CD14-positive monocyte (primary cell): Measurements from ENCODE around the gene SART3. TPM values are rescaled to one million over a fixed set of nuclear protein-coding genes. Genes with fewer than 3 reads are reported as not detected.

Source experiments
- DNase-seq, 3 donors: peaks; one replicate each; pipeline ENCODE4 v3.0.0-alpha.2; 2011 to 2022
- H2AFZ ChIP-seq: 2 replicates; pipeline ENCODE4 v1.6.0; 2012; ENCODE audit warnings: mild to moderate bottlenecking, low read depth, low read length, inconsistent platforms; ENCODE audit not compliant: insufficient read depth, poor library complexity, severe bottlenecking
- H3K27ac ChIP-seq, 2 donors: 1 replicate in 1 of 2; 2 replicates in 1 of 2; pipeline ENCODE4 v1.5.1; 2012 to 2013; ENCODE audit warnings: low read length in 2 of 2, control low read depth in 1 of 2, inconsistent platforms in 1 of 2, low read depth in 1 of 2, mild to moderate bottlenecking in 1 of 2
- H3K27me3 ChIP-seq, 2 donors: one replicate each; pipeline versions ENCODE4 v1.6.0 to v1.6.1; 2011 to 2013; ENCODE audit warnings: low read length in 2 of 2; ENCODE audit not compliant: control insufficient read depth in 2 of 2, insufficient read depth in 2 of 2
- H3K36me3 ChIP-seq, 2 donors: replicated peaks in 1 of 2; 1 replicate in 1 of 2; 2 replicates in 1 of 2; pipeline versions ENCODE4 v1.5.1 to v1.6.1; 2012 to 2013; ENCODE audit warnings: low read length in 2 of 2, control low read depth in 1 of 2, inconsistent platforms in 1 of 2, mild to moderate bottlenecking in 1 of 2; ENCODE audit not compliant: insufficient read depth in 2 of 2, control insufficient read depth in 1 of 2
- H3K4me1 ChIP-seq, 2 donors: 1 replicate in 1 of 2; 2 replicates in 1 of 2; pipeline versions ENCODE4 v1.5.1 to v1.6.1; 2012 to 2013; ENCODE audit warnings: low read length in 2 of 2, control low read depth in 1 of 2, inconsistent platforms in 1 of 2, mild to moderate bottlenecking in 1 of 2, moderate library complexity in 1 of 2; ENCODE audit not compliant: insufficient read depth in 2 of 2, control insufficient read depth in 1 of 2
- H3K4me2 ChIP-seq: replicated peaks from 2 replicates; pipeline ENCODE3; 2012; ENCODE audit warnings: low read length, moderate library complexity, mild to moderate bottlenecking; ENCODE audit not compliant: poor library complexity, severe bottlenecking; ENCODE audit errors: extremely low read depth
- H3K4me3 ChIP-seq, 3 experiments: fragments of 200-600 bp in 1 of 3; sonication (generic) in 1 of 3; replicated peaks in 1 of 3; 1 replicate in 2 of 3; 2 replicates in 1 of 3; pipeline ENCODE4 v1.5.1; 2011 to 2013; ENCODE audit warnings: low read length in 3 of 3, mild to moderate bottlenecking in 3 of 3, control low read depth in 2 of 3, low read depth in 2 of 3, inconsistent platforms in 1 of 3, moderate library complexity in 1 of 3
- H3K79me2 ChIP-seq: 2 replicates; pipeline ENCODE4 v1.6.0; 2012; ENCODE audit warnings: mild to moderate bottlenecking, control low read depth, inconsistent platforms, low read length, moderate library complexity; ENCODE audit not compliant: insufficient read depth
- H3K9ac ChIP-seq: 2 replicates; pipeline ENCODE4 v1.6.0; 2017; ENCODE audit warnings: low read length, mild to moderate bottlenecking; ENCODE audit not compliant: insufficient read depth, poor library complexity, severe bottlenecking
- H3K9me3 ChIP-seq, 2 donors: replicated peaks in 1 of 2; 1 replicate in 1 of 2; 2 replicates in 1 of 2; pipeline versions ENCODE4 v1.5.1 to v1.6.1; 2012 to 2013; ENCODE audit warnings: low read length in 2 of 2, control low read depth in 1 of 2; ENCODE audit not compliant: control insufficient read depth in 1 of 2, insufficient read depth in 1 of 2
- H4K20me1 ChIP-seq: 2 replicates; pipeline ENCODE4 v1.6.0; 2012; ENCODE audit warnings: mild to moderate bottlenecking, low read length, control low read depth, moderate library complexity; ENCODE audit not compliant: insufficient read depth
- H3K27ac Mint-ChIP-seq, 7 donors: one replicate each; pipeline ENCODE4 v1.8.0; 2020; ENCODE audit warnings: mild to moderate bottlenecking in 7 of 7, mixed read lengths in 7 of 7, moderate library complexity in 6 of 7, inconsistent platforms in 2 of 7
- H3K27me3 Mint-ChIP-seq, 3 donors: one replicate each; pipeline ENCODE4 v1.8.0; 2021 to 2022; ENCODE audit warnings: low read depth in 3 of 3, mild to moderate bottlenecking in 3 of 3, mixed read lengths in 3 of 3, moderate library complexity in 3 of 3, inconsistent platforms in 1 of 3
- H3K36me3 Mint-ChIP-seq, 2 donors: one replicate each; pipeline ENCODE4 v1.8.0; 2020; ENCODE audit warnings: mixed read lengths in 2 of 2, inconsistent platforms in 1 of 2, mild to moderate bottlenecking in 1 of 2
- H3K4me1 Mint-ChIP-seq: one replicate; pipeline ENCODE4 v1.8.0; 2020; ENCODE audit warnings: mild to moderate bottlenecking, mixed read lengths
- H3K4me3 Mint-ChIP-seq, 2 donors: one replicate each; pipeline ENCODE4 v1.8.0; 2020; ENCODE audit warnings: mild to moderate bottlenecking in 2 of 2, mixed read lengths in 2 of 2, moderate library complexity in 1 of 2
- H3K9me3 Mint-ChIP-seq, 7 donors: one replicate each; pipeline ENCODE4 v1.8.0; 2020 to 2022; ENCODE audit warnings: mixed read lengths in 7 of 7, mild to moderate bottlenecking in 6 of 7, moderate library complexity in 6 of 7, inconsistent platforms in 2 of 7
- WGBS: methylation state at CpG from one replicate; pipeline ENCODE4 v1.1.5; 2013; ENCODE audit warnings: missing lambda C conversion rate; ENCODE audit not compliant: insufficient coverage; 5-methylcytosine and 5-hydroxymethylcytosine counted together
- intact Hi-C, 2 donors: fragments of 100-400 bp; cut with micrococcal nuclease; formaldehyde crosslinking; loops; one replicate each; pipeline versions ENCODE4 v1.15.0 to v1.15.1; 2023
- polyA plus RNA-seq, 3 donors: library from polyadenylated mRNA; depleted of rRNA in 1 of 3; unstranded in 2 of 3; stranded (reverse) in 1 of 3; fragments of 300-500 nt in 2 of 3; fragments of >200 nt in 1 of 3; fragmentation: Illumina TruSeq in 2 of 3; gene quantifications; 1 replicate in 2 of 3; 2 replicates in 1 of 3; pipeline ENCODE4 v1.2.3, GENCODE V29; 2012 to 2021
- TF ChIP-seq, protein P1 (sequence below): fragments of 200-600 bp; IDR thresholded peaks from one replicate; pipeline ENCODE4 v1.8.0; 2022; ENCODE audit warnings: antibody characterized with exemption, mild to moderate bottlenecking

The SART3 gene
- polyA plus RNA-seq, 3 donors: 10.3 to 20.9 (median 20.6) TPM

- H3K4me3 ChIP-seq: peak within 1 kb of the TSS; percentile 84 to 97 (median 92)
- H4K20me1 ChIP-seq: peaks cover 11% of the 10 kb centered on the region
- H3K27me3 ChIP-seq: no peaks in the 10 kb centered on the region
- Mint-ChIP-seq H3K4me1 (peaks cover 53% of the 10 kb centered on the region), H3K27me3 (peaks cover 0 to 2% (median 0%) of the 10 kb centered on the region in 3 donors), H3K36me3 (peaks cover 34 to 45% of the 10 kb centered on the region in 2 donors), H3K27ac (peak within 1 kb of the TSS; percentile 98 to 100 (median 100)), H3K9me3 (no peaks in the 10 kb centered on the region), H3K4me3 (peak within 1 kb of the TSS; percentile 100)
- H3K79me2 ChIP-seq: peaks cover 53% of the 10 kb centered on the region
- TF ChIP-seq, protein P1, sequence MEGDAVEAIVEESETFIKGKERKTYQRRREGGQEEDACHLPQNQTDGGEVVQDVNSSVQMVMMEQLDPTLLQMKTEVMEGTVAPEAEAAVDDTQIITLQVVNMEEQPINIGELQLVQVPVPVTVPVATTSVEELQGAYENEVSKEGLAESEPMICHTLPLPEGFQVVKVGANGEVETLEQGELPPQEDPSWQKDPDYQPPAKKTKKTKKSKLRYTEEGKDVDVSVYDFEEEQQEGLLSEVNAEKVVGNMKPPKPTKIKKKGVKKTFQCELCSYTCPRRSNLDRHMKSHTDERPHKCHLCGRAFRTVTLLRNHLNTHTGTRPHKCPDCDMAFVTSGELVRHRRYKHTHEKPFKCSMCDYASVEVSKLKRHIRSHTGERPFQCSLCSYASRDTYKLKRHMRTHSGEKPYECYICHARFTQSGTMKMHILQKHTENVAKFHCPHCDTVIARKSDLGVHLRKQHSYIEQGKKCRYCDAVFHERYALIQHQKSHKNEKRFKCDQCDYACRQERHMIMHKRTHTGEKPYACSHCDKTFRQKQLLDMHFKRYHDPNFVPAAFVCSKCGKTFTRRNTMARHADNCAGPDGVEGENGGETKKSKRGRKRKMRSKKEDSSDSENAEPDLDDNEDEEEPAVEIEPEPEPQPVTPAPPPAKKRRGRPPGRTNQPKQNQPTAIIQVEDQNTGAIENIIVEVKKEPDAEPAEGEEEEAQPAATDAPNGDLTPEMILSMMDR: no peak
- peak within 1 kb of the TSS; percentile 72 to 95 for H3K27ac ChIP-seq
- H3K9ac ChIP-seq: peak within 1 kb of the TSS; percentile 92
- intact Hi-C loops: loop anchor here (1.0 to 10.0 kb wide), 11 partner anchors 45 to 531 kb away; partner anchors contain the start of genes ALKBH2 (in 1 of the 2), CORO1C (in 1 of the 2), FICD (in 1 of the 2) and SELPLG (in 1 of the 2)
- peaks cover 26 to 41% of the 10 kb centered on the region in 2 donors for H3K36me3 ChIP-seq
- no peaks in the 10 kb centered on the region for H3K9me3 ChIP-seq
- peak within 1 kb of the TSS; percentile 91 for H2AFZ ChIP-seq
- H3K4me2 ChIP-seq: peak within 1 kb of the TSS; percentile 98
- peaks cover 50 to 65% of the 10 kb centered on the region in 2 donors for H3K4me1 ChIP-seq
- DNase-seq: peak; percentile 96 to 98 (median 98)
- whole genome bisulfite sequencing: under 1% methylated on average over 72 of the region's 72 CpGs
These were observed 1.6 kb upstream of the SART3 start, which contains the start of gene ISCU for GRCh38 chr12:108562348-108563135. Gene ISCU, plus strand, starts transcription at chr12:108562596. Its CDS starts 27 bp downstream, at chr12:108562623.

GRCh38 chr12:108561852-108562347 is 927 bp upstream of the SART3 start:
- Histone ChIP-seq H3K9ac (peak overlapping the region; percentile 92), H3K79me2 (peaks cover 59% of the 10 kb centered on the region), H2AFZ (peak overlapping the region; percentile 91), H4K20me1 (peaks cover 17% of the 10 kb centered on the region), H3K27me3 (no peaks in the 10 kb centered on the region), H3K4me2 (peak overlapping the region; percentile 98), H3K4me3 (peak overlapping the region; percentile 84 to 97 (median 92)), H3K9me3 (no peaks in the 10 kb centered on the region), H3K4me1 (peaks cover 44 to 59% of the 10 kb centered on the region in 2 donors), H3K36me3 (peaks cover 28 to 44% of the 10 kb centered on the region in 2 donors), H3K27ac (peak overlapping the region; percentile 22 to 95)
- H3K27me3 Mint-ChIP-seq: peaks cover 0 to 2% (median 0%) of the 10 kb centered on the region in 3 donors
- peak overlapping the region; percentile 100 for H3K4me3 Mint-ChIP-seq
- H3K9me3 Mint-ChIP-seq: no peaks in the 10 kb centered on the region
- intact Hi-C loops: loop anchor here (2.0 to 10.0 kb wide), 9 partner anchors 45 to 490 kb away; partner anchors contain the start of genes CORO1C (in 1 of the 2), FICD (in 1 of the 2), SELPLG (in 1 of the 2) and SSH1 (in 1 of the 2)
- 0% methylated on average over 18 of the region's 20 CpGs for WGBS
- TF ChIP-seq, protein P1: no peak
- H3K27ac Mint-ChIP-seq: peak overlapping the region; percentile 90 to 100 (median 100)
- H3K4me1 Mint-ChIP-seq: peaks cover 50% of the 10 kb centered on the region
- H3K36me3 Mint-ChIP-seq: peaks cover 33 to 45% of the 10 kb centered on the region in 2 donors
- DNase-seq: peak in 2 of 3 donors; percentile 23 to 49
